Measurements from ENCODE around the gene SCUBE1.

SCUBE1 gene

DNA sequence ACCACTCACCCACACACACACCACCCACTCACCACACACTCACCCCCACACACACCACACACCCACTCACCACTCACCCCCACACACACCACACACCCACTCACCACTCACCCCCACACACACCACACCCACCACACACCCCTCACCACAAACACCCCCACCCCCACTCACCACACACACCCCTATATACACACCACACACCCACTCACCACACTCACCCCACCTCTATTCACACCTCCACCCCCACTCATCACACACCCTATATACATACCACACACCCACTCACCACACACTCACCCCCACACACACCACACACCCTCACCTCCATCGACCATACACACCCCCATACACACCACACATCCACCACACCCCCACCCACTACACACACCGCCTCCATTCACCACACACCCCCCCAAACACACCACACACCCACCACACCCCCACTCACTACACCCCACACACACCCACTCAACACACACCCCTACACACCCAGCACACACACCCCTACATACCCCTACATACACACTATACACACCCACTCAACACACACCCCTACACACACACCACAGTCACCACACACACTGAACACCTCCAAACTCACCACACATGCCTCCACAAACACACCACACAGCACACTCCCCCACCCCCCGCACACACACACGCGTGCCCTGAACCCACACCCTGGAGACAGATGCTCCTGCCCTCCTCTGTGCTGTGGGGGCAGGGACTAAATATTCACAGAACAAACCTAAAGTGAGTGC, 137.2 kb downstream of the SCUBE1 start:
- H3K27ac ChIP-seq: no peak overlapping the region
- ChIA-PET POLR2A (ENCODE audit: low non-redundant PET) (no interaction called here), CTCF (interaction anchor here (0.6 kb wide), 1 partner anchor 10 kb away, joined by 3 read pairs; no protein-coding TSS in a partner anchor)
- DNase-seq (ENCODE audit: low spot score): no peak
- TF ChIP-seq, protein P1, sequence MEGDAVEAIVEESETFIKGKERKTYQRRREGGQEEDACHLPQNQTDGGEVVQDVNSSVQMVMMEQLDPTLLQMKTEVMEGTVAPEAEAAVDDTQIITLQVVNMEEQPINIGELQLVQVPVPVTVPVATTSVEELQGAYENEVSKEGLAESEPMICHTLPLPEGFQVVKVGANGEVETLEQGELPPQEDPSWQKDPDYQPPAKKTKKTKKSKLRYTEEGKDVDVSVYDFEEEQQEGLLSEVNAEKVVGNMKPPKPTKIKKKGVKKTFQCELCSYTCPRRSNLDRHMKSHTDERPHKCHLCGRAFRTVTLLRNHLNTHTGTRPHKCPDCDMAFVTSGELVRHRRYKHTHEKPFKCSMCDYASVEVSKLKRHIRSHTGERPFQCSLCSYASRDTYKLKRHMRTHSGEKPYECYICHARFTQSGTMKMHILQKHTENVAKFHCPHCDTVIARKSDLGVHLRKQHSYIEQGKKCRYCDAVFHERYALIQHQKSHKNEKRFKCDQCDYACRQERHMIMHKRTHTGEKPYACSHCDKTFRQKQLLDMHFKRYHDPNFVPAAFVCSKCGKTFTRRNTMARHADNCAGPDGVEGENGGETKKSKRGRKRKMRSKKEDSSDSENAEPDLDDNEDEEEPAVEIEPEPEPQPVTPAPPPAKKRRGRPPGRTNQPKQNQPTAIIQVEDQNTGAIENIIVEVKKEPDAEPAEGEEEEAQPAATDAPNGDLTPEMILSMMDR (conservative IDR thresholded peaks at IDR 0.05; ENCODE audit: low read depth): no peak

DNA sequence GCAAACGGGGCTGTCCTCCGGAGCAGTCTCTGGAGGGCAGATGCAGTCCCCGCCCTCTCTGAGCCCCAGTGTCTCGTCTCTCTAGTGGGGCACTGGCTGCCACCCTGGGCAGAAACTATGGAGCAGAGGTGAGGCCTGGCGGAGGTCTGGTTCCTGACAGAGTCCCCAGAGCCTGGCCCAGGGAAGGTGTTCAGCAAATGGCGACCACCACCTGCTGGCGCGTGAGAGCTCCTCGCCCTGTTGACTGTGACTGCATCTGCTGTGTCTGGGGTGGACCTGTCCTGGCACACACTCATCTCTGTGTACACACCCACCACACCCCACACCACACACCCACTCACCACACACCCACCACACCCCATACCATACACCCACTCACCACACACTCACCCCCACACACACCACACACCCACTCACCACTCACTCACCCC, 137.9 kb downstream of the SCUBE1 start:
- H3K27ac ChIP-seq: no peak overlapping the region
- POLR2A ChIA-PET (ENCODE audit: low non-redundant PET): no interaction called here
- no peak for DNase-seq (ENCODE audit: low spot score)
- TF ChIP-seq, protein P1 (conservative IDR thresholded peaks at IDR 0.05; ENCODE audit: low read depth): no peak
- CTCF ChIA-PET: interaction anchor here (0.6 kb wide), 1 partner anchor 10 kb away, joined by 3 read pairs; no protein-coding TSS in a partner anchor

DNA sequence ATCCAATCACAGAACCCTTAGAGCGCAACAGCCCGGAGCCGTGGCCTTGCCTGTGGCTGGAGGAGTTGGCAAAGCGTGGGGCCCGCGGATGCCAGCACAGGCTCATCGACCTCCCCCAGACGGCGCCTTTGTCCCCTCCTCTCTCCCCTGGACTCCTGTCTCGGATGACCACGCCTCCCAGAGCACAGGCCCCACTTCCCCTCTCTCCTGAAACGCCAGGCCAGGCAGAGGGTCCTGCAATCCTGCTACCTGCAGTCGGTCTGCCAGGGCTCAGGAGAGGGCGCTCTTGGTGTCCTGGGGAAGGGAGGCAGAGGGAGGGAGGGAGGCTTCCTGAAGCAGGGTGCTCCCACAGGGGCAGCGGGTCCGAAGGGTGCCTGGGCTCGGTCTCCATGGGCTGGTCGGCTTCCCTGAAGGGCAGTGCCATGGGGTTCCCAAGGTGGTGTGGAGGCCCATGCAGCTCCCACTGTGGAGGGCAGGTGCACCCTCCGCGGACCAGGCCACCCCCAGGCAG, 139.6 kb downstream of the SCUBE1 start:
- no peak overlapping the region for H3K27ac ChIP-seq
- DNase-seq (ENCODE audit: low spot score): no peak
- TF ChIP-seq, protein P1 (conservative IDR thresholded peaks at IDR 0.05; ENCODE audit: low read depth): no peak
- ChIA-PET CTCF (no interaction called here), POLR2A (ENCODE audit: low non-redundant PET) (no interaction called here)

DNA sequence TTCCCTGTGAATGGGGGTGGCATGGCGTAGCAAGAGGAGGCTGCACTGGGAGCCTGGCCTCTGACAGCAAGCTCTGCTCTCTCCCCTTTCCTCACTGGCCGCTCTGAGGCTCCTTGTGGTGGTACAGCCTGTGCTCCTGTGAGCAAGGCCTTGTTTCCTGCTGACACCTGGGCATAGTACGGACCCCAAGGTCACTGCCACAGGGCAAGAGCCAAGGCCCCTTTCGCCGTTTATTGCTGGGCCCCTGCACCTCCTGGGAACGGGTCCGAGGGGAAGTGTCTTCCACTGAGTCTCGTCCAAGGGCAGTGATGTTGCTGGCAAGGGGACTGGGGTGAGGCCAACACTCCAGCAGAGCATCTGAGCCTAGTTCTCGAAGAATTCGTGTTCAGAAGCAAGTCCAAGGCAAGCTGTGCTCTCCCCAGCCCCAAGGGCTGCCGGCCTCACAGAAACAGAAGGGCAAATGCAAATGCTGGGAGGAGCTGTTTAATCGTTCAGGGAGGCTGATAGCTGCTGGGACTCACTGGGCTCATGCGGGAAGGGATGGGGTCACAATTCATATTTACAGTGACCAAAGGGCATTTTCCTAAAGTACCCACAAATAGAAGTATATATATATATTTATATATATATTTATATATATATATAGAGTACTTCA, 140.3 kb downstream of the SCUBE1 start:
- no peak for DNase-seq (ENCODE audit: low spot score)
- ChIA-PET POLR2A (ENCODE audit: low non-redundant PET) (no interaction called here), CTCF (no interaction called here)
- TF ChIP-seq, protein P1 (conservative IDR thresholded peaks at IDR 0.05; ENCODE audit: low read depth): no peak
- no peak overlapping the region for H3K27ac ChIP-seq

DNA sequence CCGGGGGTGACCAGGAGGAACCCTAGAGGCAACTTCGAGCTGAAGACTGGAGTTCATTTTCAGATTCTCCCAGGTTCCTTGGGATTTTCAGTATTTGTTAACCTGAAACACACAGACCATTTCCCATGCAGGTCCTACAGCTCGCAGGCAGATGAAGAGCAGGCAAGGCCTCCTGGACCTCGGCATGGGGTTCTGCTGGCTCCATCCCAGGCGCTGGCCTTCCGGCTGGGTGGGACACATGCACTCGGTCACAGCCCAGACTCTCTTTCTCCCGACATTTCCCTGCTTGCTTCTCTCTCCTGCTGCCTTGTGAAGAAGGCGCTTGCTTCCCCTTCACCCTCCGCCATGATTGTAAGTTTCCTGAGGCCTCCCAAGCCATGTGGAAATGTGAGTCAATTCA, 140.8 kb downstream of the SCUBE1 start:
- TF ChIP-seq, protein P1 (conservative IDR thresholded peaks at IDR 0.05; ENCODE audit: low read depth): no peak
- no peak overlapping the region for H3K27ac ChIP-seq
- POLR2A ChIA-PET (ENCODE audit: low non-redundant PET): no interaction called here
- DNase-seq (ENCODE audit: low spot score): no peak
- CTCF ChIA-PET: interaction anchor here (0.6 kb wide), 1 partner anchor 22 kb away, joined by 7 read pairs; no protein-coding TSS in a partner anchor

DNA sequence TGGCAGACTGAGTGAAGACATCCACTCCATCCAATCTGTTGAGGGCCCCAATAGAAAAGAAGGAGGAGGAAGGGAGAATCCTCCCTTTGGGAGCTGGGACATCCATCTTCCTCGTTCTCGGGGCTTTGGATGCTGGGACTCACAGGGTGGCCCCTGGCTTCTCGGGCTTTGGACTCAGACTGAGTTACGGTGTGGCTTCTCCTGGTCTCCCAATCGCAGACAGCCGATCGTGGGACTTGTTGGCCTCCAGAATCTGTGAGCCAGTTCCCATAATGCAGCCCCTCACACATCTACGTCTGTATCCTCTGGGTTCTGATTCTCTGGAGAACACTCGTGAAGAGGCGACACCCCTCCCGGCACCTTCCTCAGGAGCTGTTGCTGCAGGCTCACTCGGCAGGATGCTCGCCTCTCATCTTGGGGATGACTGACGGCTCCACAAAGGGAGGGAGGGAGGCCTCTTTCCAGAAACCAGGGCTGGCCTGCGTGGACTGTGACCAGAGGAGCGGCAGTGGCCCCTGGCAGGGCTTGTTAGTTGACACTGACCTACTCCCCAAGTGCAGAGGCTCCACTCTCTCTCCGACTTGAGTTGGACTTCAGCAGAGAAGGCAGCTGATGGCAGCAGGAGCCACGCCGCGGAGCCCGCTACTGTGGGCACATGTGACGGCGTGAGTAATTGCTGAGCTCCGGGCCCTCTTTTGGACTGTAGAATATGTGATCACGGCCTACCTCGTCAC, 141.5 kb downstream of the SCUBE1 start:
- ChIA-PET CTCF (interaction anchor here (0.6 kb wide), 1 partner anchor 21 kb away, joined by 7 read pairs; no protein-coding TSS in a partner anchor), POLR2A (ENCODE audit: low non-redundant PET) (no interaction called here)
- TF ChIP-seq, protein P1 (conservative IDR thresholded peaks at IDR 0.05; ENCODE audit: low read depth): no peak
- no peak overlapping the region for H3K27ac ChIP-seq
- no peak for DNase-seq (ENCODE audit: low spot score)
